Hypothalamus (tissue), 51 donors: ENCODE data around the gene PRDM16.
A peak's percentile ranks its signal among the peaks of the same experiment; 100 is the strongest.

Source experiments
- DNase-seq, 51 donors: peaks; one replicate each; lab custom pipeline; 2025; lab: John Stamatoyannopoulos, UW

The PRDM16 gene

DNA sequence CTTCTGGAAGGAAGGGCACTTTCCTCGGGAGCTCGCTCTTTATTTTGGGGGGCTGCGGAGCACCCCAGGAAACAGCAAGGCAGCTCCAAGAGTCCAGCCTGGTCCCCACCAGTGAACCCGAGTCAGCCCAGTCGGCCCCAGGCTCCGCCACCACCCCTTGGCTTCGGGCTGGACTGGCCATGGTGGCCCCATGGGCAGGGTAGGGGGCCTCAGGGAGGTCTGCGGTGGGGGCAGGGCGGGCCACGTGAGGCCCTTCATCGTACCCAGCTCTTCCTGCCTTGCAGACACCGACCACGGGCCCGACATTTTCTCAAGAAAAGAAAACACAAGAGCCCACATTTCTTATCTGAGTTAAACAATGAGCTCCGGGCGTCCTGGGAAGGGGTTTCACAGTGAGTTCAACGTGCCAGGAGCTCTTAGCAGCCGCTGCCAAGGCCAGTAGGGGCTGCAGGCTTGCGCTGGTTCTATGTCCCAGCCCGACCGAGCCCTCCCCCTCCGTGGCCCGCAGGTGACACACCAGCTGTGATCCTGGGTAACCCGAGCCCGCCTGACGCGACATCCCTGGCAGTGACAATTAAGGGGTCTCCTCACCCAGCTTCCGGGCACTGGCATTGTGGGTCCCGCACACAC lies 66.2 kb downstream of the PRDM16 start:
- no peak for DNase-seq

GRCh38 chr1:3135744-3136455 lies 66.9 kb downstream of the PRDM16 start:
- DNase-seq = no peak

DNA sequence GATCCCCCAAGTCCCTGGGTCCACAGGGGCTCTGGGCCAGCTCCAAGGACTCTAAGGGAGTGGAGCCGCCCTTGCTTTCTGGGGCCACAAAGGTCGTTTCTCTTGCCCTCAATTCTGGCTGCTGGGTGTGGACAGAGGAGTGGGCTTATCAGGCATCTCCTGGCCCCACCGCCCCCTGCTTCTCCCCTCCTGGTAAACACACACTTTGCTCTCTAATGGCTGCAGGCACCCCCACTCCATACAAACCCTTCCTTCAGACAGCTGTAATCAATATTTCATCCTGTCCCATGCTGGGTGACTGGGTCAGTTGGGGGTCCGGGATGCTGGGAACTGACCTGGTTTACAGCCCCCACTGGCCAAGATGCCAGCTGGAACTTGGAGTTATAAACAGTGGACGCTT lies 67.5 kb downstream of the PRDM16 start:
- no peak for DNase-seq

GRCh38 chr1:3137111-3138100 lies 68.4 kb downstream of the PRDM16 start:
- DNase-seq = no peak

- no peak for DNase-seq
Measured at GRCh38 chr1:3138623-3139151, 69.7 kb downstream of the PRDM16 start.

GRCh38 chr1:3139451-3139852 lies 70.4 kb downstream of the PRDM16 start:
- DNase-seq = no peak

DNA sequence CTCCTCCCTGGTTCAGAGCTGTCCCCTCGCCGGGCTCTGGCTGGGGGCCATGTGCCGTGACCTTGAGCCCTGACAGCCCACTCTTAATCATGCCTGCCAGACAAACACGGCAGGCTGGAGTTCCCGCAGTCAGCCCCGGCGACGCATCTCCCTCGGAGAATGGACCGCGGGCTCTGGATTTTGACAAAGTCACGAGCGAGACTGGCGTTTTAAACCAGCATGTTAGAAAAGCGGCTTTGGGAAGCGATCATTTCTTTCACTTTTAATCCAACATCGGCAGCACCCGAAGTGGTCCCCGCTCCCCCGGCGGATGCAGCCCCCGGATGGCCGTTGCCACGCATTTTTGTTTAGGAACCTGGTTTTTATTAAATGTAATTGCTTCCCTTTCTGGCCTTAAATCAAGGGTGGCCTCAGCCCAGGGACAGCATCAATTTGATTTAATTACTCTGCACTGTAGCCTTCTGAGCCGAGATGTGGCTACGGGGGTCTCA lies 70.9 kb downstream of the PRDM16 start:
- no peak for DNase-seq

DNA sequence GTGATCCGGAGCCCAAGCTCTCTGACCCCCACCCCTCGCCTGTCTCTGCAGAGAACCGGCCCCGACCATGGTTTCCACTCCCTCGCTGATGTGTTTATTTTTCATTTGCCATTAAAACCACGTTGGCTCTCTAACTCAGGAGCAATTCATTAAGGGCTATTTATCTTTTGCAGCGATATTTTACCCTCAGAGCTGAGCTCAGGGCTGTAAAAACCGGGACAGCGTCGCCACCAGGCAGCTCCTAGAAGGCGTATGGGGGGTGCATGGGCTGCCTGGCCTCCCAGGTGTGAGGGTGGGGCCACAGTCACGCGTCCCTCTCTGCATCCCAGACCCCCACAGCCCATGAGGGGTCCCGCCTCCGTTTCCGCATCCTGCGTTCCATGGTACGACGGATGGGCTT lies 71.4 kb downstream of the PRDM16 start:
- DNase-seq = no peak

DNA sequence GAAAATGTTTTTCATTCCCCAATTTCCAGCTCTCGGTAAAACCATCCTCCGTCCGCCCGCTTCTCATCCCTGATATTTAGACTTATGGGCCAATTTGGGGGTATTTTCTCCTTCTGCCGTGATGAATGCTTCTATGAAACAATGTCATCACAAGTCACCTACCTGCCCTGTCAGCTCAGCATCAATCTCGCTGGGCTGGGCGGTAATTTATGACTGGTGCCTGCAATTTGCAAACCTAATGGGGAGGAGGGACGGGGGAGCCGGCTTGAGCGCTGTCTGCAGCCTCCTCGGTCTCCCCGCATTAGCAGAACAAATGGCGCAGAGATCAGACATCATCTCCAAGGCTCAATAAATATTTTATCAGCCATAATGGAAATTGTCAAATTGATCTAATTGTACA lies 72.1 kb downstream of the PRDM16 start:
- no peak for DNase-seq

DNA sequence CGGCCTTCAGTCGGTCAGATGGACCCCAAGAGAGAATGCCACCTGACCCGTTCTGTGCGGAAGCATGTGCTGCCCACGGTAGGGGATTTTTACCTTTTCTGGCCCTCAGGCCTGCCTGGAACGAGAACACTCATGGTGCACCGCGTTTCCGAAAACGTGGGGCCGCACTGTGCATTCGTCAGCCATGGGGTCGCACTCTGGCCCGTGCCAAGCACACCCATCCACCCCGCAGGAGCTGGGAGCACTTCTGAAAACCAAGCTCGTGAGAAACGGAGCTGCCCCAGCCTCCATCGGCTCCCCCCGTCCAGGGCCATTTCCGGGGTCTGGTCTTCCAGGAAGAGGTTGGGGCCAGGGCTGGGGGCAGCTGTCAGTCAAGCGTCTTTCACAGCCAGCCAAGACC lies 72.8 kb downstream of the PRDM16 start:
- DNase-seq = no peak

DNA sequence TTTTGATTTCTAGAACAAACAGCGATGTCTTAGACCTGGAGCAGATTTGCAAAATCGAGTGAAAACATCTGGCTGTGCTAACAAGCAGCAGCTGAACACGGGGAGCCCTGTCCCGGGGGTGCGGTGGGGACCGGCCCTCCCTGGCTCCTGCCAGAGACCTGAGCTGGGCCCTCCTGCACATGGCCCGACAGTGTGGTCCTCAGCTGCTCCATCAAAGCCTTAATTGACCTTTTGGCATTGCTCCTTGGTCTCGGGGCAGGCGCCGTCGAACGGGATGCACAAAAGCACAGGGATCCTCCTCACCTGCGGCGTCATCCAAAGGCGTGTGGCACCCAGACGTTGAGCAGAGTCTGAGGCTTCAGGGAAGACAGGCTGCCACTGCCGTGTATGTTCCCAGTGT lies 73.2 kb downstream of the PRDM16 start:
- no peak for DNase-seq

GRCh38 chr1:3142751-3143150 lies 73.7 kb downstream of the PRDM16 start:
- DNase-seq = no peak

DNA sequence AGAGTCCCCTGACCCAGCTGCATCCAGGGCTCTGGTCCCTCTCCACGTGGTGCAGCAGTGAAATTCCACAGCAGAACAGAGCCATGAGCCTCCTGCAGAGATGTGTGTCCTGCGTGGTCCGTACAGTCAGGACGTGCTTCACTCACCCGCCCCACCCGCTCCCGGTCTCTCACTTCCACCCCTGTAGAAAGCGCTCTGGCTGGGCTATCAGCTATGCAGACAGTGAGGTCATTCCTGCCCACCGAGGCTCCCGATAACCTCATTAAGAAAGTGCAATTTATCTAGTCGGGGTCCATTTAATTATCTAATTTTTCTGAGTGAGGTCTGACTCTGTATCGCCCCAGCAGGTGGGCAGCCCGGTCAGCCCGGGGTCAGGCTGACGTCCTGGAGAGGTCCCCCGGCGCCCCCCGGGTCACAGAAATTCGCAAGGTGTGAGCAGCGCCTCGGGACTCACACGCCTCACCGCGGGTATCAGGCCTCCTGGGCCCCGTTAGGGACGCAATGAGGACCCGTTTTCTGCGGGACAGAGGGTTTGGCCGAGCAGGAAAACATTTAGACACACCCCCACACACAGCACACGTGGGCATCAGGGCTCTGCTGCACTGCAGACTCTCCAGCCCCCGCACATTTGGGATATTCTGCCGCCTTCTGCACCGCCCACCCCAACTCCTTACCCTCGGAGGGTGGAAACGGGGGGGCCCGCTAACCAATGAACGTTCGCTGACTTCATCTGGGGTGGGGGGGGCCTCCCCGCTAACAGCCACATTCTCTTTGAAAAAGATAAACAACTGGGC lies 76.7 kb downstream of the PRDM16 start:
- no peak for DNase-seq

- DNase-seq = no peak
Measured at GRCh38 chr1:3146458-3146857, 77.5 kb downstream of the PRDM16 start.

- no peak for DNase-seq
Measured at GRCh38 chr1:3146907-3147306, 77.9 kb downstream of the PRDM16 start.

GRCh38 chr1:3148171-3148570 lies 79.2 kb downstream of the PRDM16 start:
- DNase-seq = no peak

DNA sequence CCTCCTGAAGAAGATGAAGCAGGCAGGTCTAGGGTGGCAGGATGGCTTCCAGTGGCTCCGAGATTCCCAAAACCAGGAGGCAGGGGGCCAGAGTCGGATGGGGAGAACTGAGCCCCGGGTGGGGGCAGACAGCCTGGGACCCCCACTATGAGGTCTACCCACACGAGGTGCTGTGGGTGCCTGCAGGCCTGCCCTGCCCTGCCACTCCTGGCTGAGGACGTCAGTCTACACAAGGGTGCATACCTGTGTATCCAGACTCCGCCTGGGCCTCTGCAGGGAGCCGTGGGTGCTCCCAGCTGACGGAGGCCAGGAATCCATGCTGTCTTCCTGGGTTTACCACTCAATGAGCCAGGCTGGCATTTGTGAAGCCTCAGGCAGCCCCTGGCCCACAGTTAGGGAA lies 80.3 kb downstream of the PRDM16 start:
- no peak for DNase-seq

- DNase-seq = peak in 1 of 51 donors; percentile 31
Measured at GRCh38 chr1:3151456-3151855, 82.5 kb downstream of the PRDM16 start.

GRCh38 chr1:3152143-3152542 lies 83.1 kb downstream of the PRDM16 start:
- no peak for DNase-seq

- no peak for DNase-seq
Measured at GRCh38 chr1:3153197-3153596, 84.2 kb downstream of the PRDM16 start.
